B cell (primary cell): Measurements from ENCODE around the gene CFAP210. TPM values are rescaled to one million over a fixed set of nuclear protein-coding genes. Genes with fewer than 3 reads are reported as not detected.

ENCODE experiments used
- ATAC-seq: fragments of 200-7000 bp; cut with Tn5 transposase; one replicate; pipeline ENCODE4 v1.10.0; 2021; ENCODE audit warnings: low read depth, mild to moderate bottlenecking, moderate number of reproducible peaks, moderate library complexity
- CTCF ChIA-PET: fragments of 350-600 bp; sonication (Branson Sonifier 250); formaldehyde crosslinking; loops from one replicate; lab custom pipeline; 2021; ENCODE audit warnings: antibody characterized with exemption, inconsistent platforms; lab: Charles Lee
- POLR2A ChIA-PET: fragments of 350-600 bp; sonication (Branson Sonifier 250); formaldehyde crosslinking; loops from one replicate; lab custom pipeline; 2021; ENCODE audit warnings: antibody characterized with exemption; lab: Charles Lee
- DNase-seq: peaks from one replicate; pipeline ENCODE4 v3.0.0; 2013
- H2AFZ ChIP-seq: 2 replicates; pipeline ENCODE4 v1.6.1; 2012; ENCODE audit warnings: mild to moderate bottlenecking, low read depth, low read length; ENCODE audit not compliant: insufficient read depth, poor library complexity, severe bottlenecking
- H3K27ac ChIP-seq, 2 donors: 1 replicate in 1 of 2; 2 replicates in 1 of 2; pipeline ENCODE4 v1.5.1; 2012 to 2013; ENCODE audit warnings: low read length in 2 of 2, mild to moderate bottlenecking in 2 of 2, moderate library complexity in 1 of 2
- H3K27me3 ChIP-seq, 4 experiments: fragments of 200-600 bp in 1 of 4; sonication (generic) in 1 of 4; replicated peaks in 1 of 4; 1 replicate in 2 of 4; 2 replicates in 2 of 4; pipeline versions ENCODE4 v1.6.1 to v1.7.0; 2013 to 2016; ENCODE audit warnings: low read length in 3 of 4, mild to moderate bottlenecking in 2 of 4, mixed read lengths in 1 of 4, moderate library complexity in 1 of 4; ENCODE audit not compliant: insufficient read depth in 4 of 4, control insufficient read depth in 3 of 4; ENCODE audit errors: control extremely low read depth in 1 of 4
- H3K36me3 ChIP-seq, 2 experiments: replicated peaks in 1 of 2; 1 replicate in 1 of 2; 2 replicates in 1 of 2; pipeline versions ENCODE4 v1.6.1 to v1.7.1; 2013; ENCODE audit warnings: low read length in 1 of 2; ENCODE audit not compliant: insufficient read depth in 2 of 2, control insufficient read depth in 1 of 2; ENCODE audit errors: control extremely low read depth in 1 of 2, extremely low read depth in 1 of 2
- H3K4me1 ChIP-seq, 2 donors: fragments of 200-600 bp in 1 of 2; sonication (generic) in 1 of 2; 1 replicate in 1 of 2; 2 replicates in 1 of 2; pipeline versions ENCODE4 v1.5.1 to v1.6.1; 2013 to 2017; ENCODE audit warnings: low read length in 2 of 2; ENCODE audit not compliant: control insufficient read depth in 2 of 2, insufficient read depth in 2 of 2
- H3K4me2 ChIP-seq: replicated peaks from 2 replicates; pipeline ENCODE3; 2012; ENCODE audit warnings: mild to moderate bottlenecking, low read depth, low read length; ENCODE audit not compliant: poor library complexity, severe bottlenecking
- H3K4me3 ChIP-seq, 5 experiments: fragments of 200-600 bp in 1 of 5; sonication (generic) in 1 of 5; 1 replicate in 3 of 5; 2 replicates in 2 of 5; pipeline versions ENCODE4 v1.5.1 to v1.7.0; 2011 to 2016; ENCODE audit warnings: low read length in 4 of 5, mild to moderate bottlenecking in 4 of 5, low read depth in 2 of 5, control low read depth in 1 of 5, moderate library complexity in 1 of 5; ENCODE audit not compliant: insufficient read depth in 1 of 5; ENCODE audit errors: control extremely low read depth in 1 of 5, extremely low read depth in 1 of 5
- H3K79me2 ChIP-seq: fragments of 200-600 bp; sonication (generic); one replicate; pipeline ENCODE4 v1.6.0; 2016; ENCODE audit warnings: low read length; ENCODE audit not compliant: control insufficient read depth, insufficient read depth
- H3K9ac ChIP-seq: fragments of 200-600 bp; sonication (generic); 2 replicates; pipeline ENCODE4 v1.6.1; 2017; ENCODE audit warnings: mild to moderate bottlenecking, low read length, moderate library complexity
- H3K9me3 ChIP-seq, 3 donors: one replicate each; pipeline versions ENCODE4 v1.6.1 to v1.7.1; 2013; ENCODE audit warnings: low read length in 2 of 3; ENCODE audit not compliant: control insufficient read depth in 2 of 3, insufficient read depth in 1 of 3; ENCODE audit errors: control extremely low read depth in 1 of 3
- H4K20me1 ChIP-seq: 2 replicates; pipeline ENCODE4 v1.6.0; 2012; ENCODE audit warnings: mild to moderate bottlenecking, low read length; ENCODE audit not compliant: insufficient read depth, control insufficient read depth, poor library complexity, severe bottlenecking
- H3K27ac Mint-ChIP-seq: one replicate; pipeline ENCODE4 v1.8.0; 2021; ENCODE audit warnings: mixed read lengths
- H3K27me3 Mint-ChIP-seq: one replicate; pipeline ENCODE4 v1.8.0; 2021; ENCODE audit warnings: mixed read lengths
- H3K4me1 Mint-ChIP-seq: one replicate; pipeline ENCODE4 v1.8.0; 2021; ENCODE audit warnings: mixed read lengths
- H3K4me3 Mint-ChIP-seq: one replicate; pipeline ENCODE4 v1.8.0; 2021; ENCODE audit warnings: mixed read lengths
- H3K9me3 Mint-ChIP-seq: one replicate; pipeline ENCODE4 v1.8.0; 2022; ENCODE audit warnings: mixed read lengths; ENCODE audit not compliant: insufficient read depth
- EZH2 ChIP-seq: IDR thresholded peaks from 2 replicates; pipeline ENCODE4 v1.6.1; 2012; ENCODE audit warnings: borderline replicate concordance, low read depth, mild to moderate bottlenecking, moderate library complexity, low read length; ENCODE audit not compliant: insufficient read depth, poor library complexity, severe bottlenecking
- WGBS: methylation state at CpG from one replicate; pipeline ENCODE4 v1.1.5; 2013; ENCODE audit warnings: missing lambda C conversion rate; ENCODE audit not compliant: insufficient coverage; 5-methylcytosine and 5-hydroxymethylcytosine counted together
- intact Hi-C: fragments of 100-400 bp; cut with micrococcal nuclease; formaldehyde crosslinking; loops from one replicate; pipeline ENCODE4 v1.10.0; 2022
- polyA plus RNA-seq: library from polyadenylated mRNA; depleted of rRNA; stranded (reverse); fragments of >200 nt; gene quantifications from 2 replicates; pipeline ENCODE4 v1.2.3, GENCODE V29; 2012
- total RNA-seq, 2 donors: library from RNA; stranded (reverse); fragments of 120-200 nt in 1 of 2; gene quantifications; 1 replicate in 1 of 2; 2 replicates in 1 of 2; pipeline versions ENCODE4 v1.2.3 to v1.2.4, GENCODE V29; 2013 to 2022
- TF ChIP-seq, protein P1 (sequence below): fragments of 200-600 bp; IDR thresholded peaks from one replicate; pipeline ENCODE4 v1.8.0; 2022; ENCODE audit warnings: antibody characterized with exemption, mild to moderate bottlenecking

CFAP210 gene
- total and polyA plus RNA-seq, 2 donors (not counting 1 experiment from before 2014, with no cell fraction given), result not detected

GRCh38 chr2:169664978-169665930 is 29.0 kb downstream of the CFAP210 start:
- H2AFZ ChIP-seq, result no peak overlapping the region
- peaks cover 7 to 8% of the 10 kb centered on the region in 2 donors for H3K4me1 ChIP-seq
- no peak for DNase-seq
- ATAC-seq, result no peak
- Mint-ChIP-seq H3K27ac (no peak overlapping the region), H3K4me1 (peaks cover 4% of the 10 kb centered on the region), H3K9me3 (no peaks in the 10 kb centered on the region), H3K4me3 (no peak overlapping the region), H3K27me3 (peaks cover 3% of the 10 kb centered on the region)
- intact Hi-C loops, result no loop called here
- H3K4me2 ChIP-seq, result no peak overlapping the region
- no peaks in the 10 kb centered on the region for H3K27me3 ChIP-seq
- WGBS, result 56% methylated on average over 1 of the region's 1 CpG
- CTCF ChIA-PET, result no interaction called here
- no peak overlapping the region for H3K9ac ChIP-seq
- no peaks in the 10 kb centered on the region for H3K79me2 ChIP-seq
- no peaks in the 10 kb centered on the region for H3K9me3 ChIP-seq
- no peak overlapping the region for H3K4me3 ChIP-seq
- no peaks in the 10 kb centered on the region for H3K36me3 ChIP-seq
- TF ChIP-seq, protein P1, sequence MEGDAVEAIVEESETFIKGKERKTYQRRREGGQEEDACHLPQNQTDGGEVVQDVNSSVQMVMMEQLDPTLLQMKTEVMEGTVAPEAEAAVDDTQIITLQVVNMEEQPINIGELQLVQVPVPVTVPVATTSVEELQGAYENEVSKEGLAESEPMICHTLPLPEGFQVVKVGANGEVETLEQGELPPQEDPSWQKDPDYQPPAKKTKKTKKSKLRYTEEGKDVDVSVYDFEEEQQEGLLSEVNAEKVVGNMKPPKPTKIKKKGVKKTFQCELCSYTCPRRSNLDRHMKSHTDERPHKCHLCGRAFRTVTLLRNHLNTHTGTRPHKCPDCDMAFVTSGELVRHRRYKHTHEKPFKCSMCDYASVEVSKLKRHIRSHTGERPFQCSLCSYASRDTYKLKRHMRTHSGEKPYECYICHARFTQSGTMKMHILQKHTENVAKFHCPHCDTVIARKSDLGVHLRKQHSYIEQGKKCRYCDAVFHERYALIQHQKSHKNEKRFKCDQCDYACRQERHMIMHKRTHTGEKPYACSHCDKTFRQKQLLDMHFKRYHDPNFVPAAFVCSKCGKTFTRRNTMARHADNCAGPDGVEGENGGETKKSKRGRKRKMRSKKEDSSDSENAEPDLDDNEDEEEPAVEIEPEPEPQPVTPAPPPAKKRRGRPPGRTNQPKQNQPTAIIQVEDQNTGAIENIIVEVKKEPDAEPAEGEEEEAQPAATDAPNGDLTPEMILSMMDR, result no peak
- TF ChIP-seq EZH2, result no peak
- POLR2A ChIA-PET, result no interaction called here
- no peaks in the 10 kb centered on the region for H4K20me1 ChIP-seq
- H3K27ac ChIP-seq, result no peak overlapping the region

DNA sequence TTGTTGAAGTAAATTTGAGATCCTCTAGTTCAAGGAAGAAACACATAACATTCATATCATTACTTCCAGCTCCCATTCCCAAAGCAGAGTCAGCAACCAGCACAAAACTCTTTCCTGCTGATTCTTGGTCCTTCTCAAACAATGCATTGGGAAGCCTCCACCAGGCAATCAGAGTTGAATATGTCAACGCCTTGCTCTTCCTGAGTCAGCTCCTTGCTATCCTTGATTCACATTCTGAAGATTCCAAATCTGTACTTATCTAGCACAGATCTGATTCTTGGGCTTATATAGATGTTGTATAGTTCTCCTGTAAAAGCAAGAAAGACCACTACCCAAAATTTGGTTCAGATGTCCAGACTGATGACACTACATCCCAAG is 29.6 kb downstream of the CFAP210 start:
- no peak overlapping the region for H3K27ac Mint-ChIP-seq
- Histone ChIP-seq H2AFZ (no peak overlapping the region), H3K79me2 (no peaks in the 10 kb centered on the region), H3K4me1 (peaks cover 7 to 11% of the 10 kb centered on the region in 2 donors), H3K27ac (no peak overlapping the region), H4K20me1 (no peaks in the 10 kb centered on the region), H3K36me3 (no peaks in the 10 kb centered on the region), H3K9me3 (no peaks in the 10 kb centered on the region), H3K9ac (no peak overlapping the region), H3K4me3 (no peak overlapping the region), H3K4me2 (no peak overlapping the region), H3K27me3 (no peaks in the 10 kb centered on the region)
- H3K4me3 Mint-ChIP-seq, result no peak overlapping the region
- peaks cover 3% of the 10 kb centered on the region for H3K27me3 Mint-ChIP-seq
- TF ChIP-seq, protein P1, result no peak
- TF ChIP-seq EZH2, result no peak
- POLR2A ChIA-PET, result no interaction called here
- no peak for ATAC-seq
- peaks cover 7% of the 10 kb centered on the region for H3K4me1 Mint-ChIP-seq
- intact Hi-C loops, result no loop called here
- no peak for DNase-seq
- CTCF ChIA-PET, result no interaction called here
- no CpG with 5 or more reads among the region's 1 CpG for WGBS
- H3K9me3 Mint-ChIP-seq, result no peaks in the 10 kb centered on the region
